HepG2 (cell line): ENCODE data around the gene TMEM184B. TPM values are rescaled to one million over a fixed set of nuclear protein-coding genes. Genes with fewer than 3 reads are reported as not detected.

ENCODE experiments used
- AFF4 ChIP-seq: sonication (generic); formaldehyde crosslinking; IDR thresholded peaks from 2 replicates; pipeline ENCODE4 v1.4.0; 2020; ENCODE audit warnings: missing genetic modification reagents
- ATF6 ChIP-seq: sonication (generic); formaldehyde crosslinking; conservative IDR thresholded peaks from 2 replicates; pipeline ENCODE4 v1.4.0; 2020; ENCODE audit warnings: missing genetic modification reagents
- ETS1 ChIP-seq: sonication (generic); formaldehyde crosslinking; IDR thresholded peaks from 2 replicates; pipeline ENCODE4 v1.4.0; 2020; ENCODE audit warnings: missing genetic modification reagents
- HNF1A ChIP-seq, 2 experiments: sonication (generic) in 1 of 2; formaldehyde crosslinking in 1 of 2; IDR thresholded peaks; 2 replicates each; pipeline versions ENCODE4 v1.4.0 to v1.6.1; 2016 to 2020; ENCODE audit warnings: borderline replicate concordance in 1 of 2, low read depth in 1 of 2, mild to moderate bottlenecking in 1 of 2, missing genetic modification reagents in 1 of 2
- MAFK ChIP-seq, 2 experiments: IDR thresholded peaks in 1 of 2; conservative IDR thresholded peaks in 1 of 2; 2 replicates each; pipeline ENCODE4 v1.6.1; 2011; ENCODE audit warnings: improper control_type of control experiment in 2 of 2, low read length in 2 of 2
- MXI1 ChIP-seq: IDR thresholded peaks from 3 replicates; pipeline ENCODE4 v1.6.1; 2012; ENCODE audit warnings: low read depth, low read length, inconsistent platforms, borderline replicate concordance
- PHF5A ChIP-seq: IDR thresholded peaks from one replicate; pipeline ENCODE4 v1.6.1; 2018; ENCODE audit warnings: low read depth, missing genetic modification reagents; ENCODE audit not compliant: unreplicated experiment
- RNF2 ChIP-seq: fragments of 450-650 bp; conservative IDR thresholded peaks from 2 replicates; pipeline ENCODE4 v1.6.1; 2016; ENCODE audit warnings: low read depth
- SIX4 ChIP-seq: sonication (generic); formaldehyde crosslinking; IDR thresholded peaks from 2 replicates; pipeline ENCODE4 v1.4.0; 2020; ENCODE audit warnings: missing genetic modification reagents
- SRSF1 ChIP-seq: fragments of 200-400 bp; formaldehyde crosslinking; optimal IDR thresholded peaks from 2 replicates; pipeline ENCODE3; 2017; ENCODE audit warnings: mild to moderate bottlenecking, low read depth, low read length, moderate library complexity
- TRIM24 ChIP-seq: sonication (generic); formaldehyde crosslinking; IDR thresholded peaks from 2 replicates; pipeline ENCODE4 v1.8.0; 2022; ENCODE audit warnings: mild to moderate bottlenecking, missing genetic modification reagents
- WIZ ChIP-seq: sonication (generic); formaldehyde crosslinking; IDR thresholded peaks from 2 replicates; pipeline ENCODE4 v1.5.1; 2020; ENCODE audit warnings: mild to moderate bottlenecking, missing genetic modification reagents
- ZBTB43 ChIP-seq: sonication (generic); formaldehyde crosslinking; conservative IDR thresholded peaks from 2 replicates; pipeline ENCODE4 v1.4.0; 2020; ENCODE audit warnings: missing genetic modification reagents
- ZNF549 ChIP-seq: sonication (generic); formaldehyde crosslinking; IDR thresholded peaks from 2 replicates; pipeline ENCODE4 v1.5.0; 2020; ENCODE audit warnings: missing genetic modification reagents
- ZNF563 ChIP-seq: sonication (generic); formaldehyde crosslinking; IDR thresholded peaks from 2 replicates; pipeline ENCODE4 v1.8.0; 2022; ENCODE audit warnings: mild to moderate bottlenecking, moderate library complexity, missing genetic modification reagents
- polyA plus RNA-seq, 8 experiments: library from polyadenylated mRNA; depleted of rRNA in 3 of 8; stranded (reverse) in 7 of 8; unstranded in 1 of 8; fragments of >200 nt; fragmentation: Illumina TruSeq in 4 of 8; extraction: Trizol in 4 of 8; gene quantifications; 2 replicates each; pipeline versions ENCODE4 v1.2.1 to v1.2.3, GENCODE V29; 2011 to 2016; ENCODE audit warnings: low read depth in 4 of 8, missing spikeins in 1 of 8, mixed read lengths in 1 of 8; ENCODE audit not compliant: insufficient read depth in 1 of 8
- total RNA-seq, 5 experiments: library from RNA; depleted of rRNA; stranded (reverse); fragments of >200 nt; fragmentation: Illumina TruSeq; extraction: Trizol; gene quantifications; 2 replicates each; pipeline ENCODE4 v1.2.3, GENCODE V29; 2016; ENCODE audit warnings: low read depth in 1 of 5

The TMEM184B gene
- total and polyA plus RNA-seq, 2 of the 13 experiments (the other 11 are each of a cell fraction or from before 2014, with no cell fraction given) = 15.9 to 16.0 TPM

GRCh38 chr22:38172832-38173640 lies 99.8 kb downstream of the TMEM184B start (continued):
- TF ChIP-seq ZBTB43 (CRISPR knock-in tag) (0 out of 2 replicates have a peak, but pooled peaks have one; percentile 26), SIX4 (CRISPR knock-in tag) (no peak), ATF6 (no peak), MAFK (conservative IDR thresholded peaks at IDR 0.05 in 1 of 2, IDR thresholded peaks at IDR 0.05 in 1 of 2; ENCODE audit: low read length in 2 of 2) (no peak), RNF2 (no peak), ZNF549 (no peak), ETS1 (no peak), SRSF1 (no peak), ZNF563 (CRISPR knock-in tag) (no peak), HNF1A (IDR thresholded peaks at IDR 0.05; ENCODE audit: low read depth) (no peak), HNF1A (CRISPR knock-in tag; IDR thresholded peaks at IDR 0.05; ENCODE audit: borderline replicate concordance) (no peak), PHF5A (CRISPR knock-in tag) (no peak), WIZ (CRISPR knock-in tag) (no peak), AFF4 (no peak), MXI1 (peak; percentile 43; the same call in 1 of the 3 replicates), TRIM24 (no peak)
